Measurements from ENCODE around the gene DYNC1LI2.

DYNC1LI2 gene

GRCh38 chr16:66790130-66790733 lies 38.8 kb upstream of the DYNC1LI2 start:
- Histone ChIP-seq H3K4me1 (ENCODE audit: control insufficient read depth, low read length) (no peaks in the 10 kb centered on the region), H3K36me3 (ENCODE audit: control insufficient read depth, low read length) (no peaks in the 10 kb centered on the region), H3K79me2 (ENCODE audit: control insufficient read depth, low read length) (no peaks in the 10 kb centered on the region), H4K20me1 (ENCODE audit: control insufficient read depth, insufficient read depth, low read depth, low read length) (no peaks in the 10 kb centered on the region), H3K4me3 (ENCODE audit: low read length) (no peak overlapping the region), H3K27me3 (ENCODE audit: control insufficient read depth, low read length) (peaks cover 6% of the 10 kb centered on the region), H3K27ac (ENCODE audit: low read depth, low read length) (no peak overlapping the region), H3K9me3 (ENCODE audit: control insufficient read depth, insufficient read depth, low read length) (no peaks in the 10 kb centered on the region), H3F3A (ENCODE audit: control insufficient read depth, insufficient read depth) (no peaks in the 10 kb centered on the region), H3K9me2 (replicated peaks; ENCODE audit: control insufficient read depth, low read length) (no peaks in the 10 kb centered on the region), H3K4me2 (ENCODE audit: low read length) (no peak overlapping the region)
- no peak for TF ChIP-seq EZH2phosphoT487 (IDR thresholded peaks at IDR 0.05; ENCODE audit: borderline replicate concordance, low read length)
- no peak for TF ChIP-seq CTCF (IDR thresholded peaks at IDR 0.05; ENCODE audit: low read depth, low read length, poor library complexity, severe bottlenecking)

GRCh38 chr16:66787427-66787826 lies 36.0 kb upstream of the DYNC1LI2 start:
- H3K27me3 ChIP-seq (ENCODE audit: control insufficient read depth, low read length): peaks cover 6% of the 10 kb centered on the region
- no peak overlapping the region for H3K4me3 ChIP-seq (ENCODE audit: low read length)
- H4K20me1 ChIP-seq (ENCODE audit: control insufficient read depth, insufficient read depth, low read depth, low read length): no peaks in the 10 kb centered on the region
- H3K9me2 ChIP-seq (replicated peaks; ENCODE audit: control insufficient read depth, low read length): no peaks in the 10 kb centered on the region
- TF ChIP-seq CTCF (IDR thresholded peaks at IDR 0.05; ENCODE audit: low read depth, low read length, poor library complexity, severe bottlenecking) (no peak), EZH2phosphoT487 (IDR thresholded peaks at IDR 0.05; ENCODE audit: borderline replicate concordance, low read length) (no peak)
- no peaks in the 10 kb centered on the region for H3F3A ChIP-seq (ENCODE audit: control insufficient read depth, insufficient read depth)
- H3K27ac ChIP-seq (ENCODE audit: low read depth, low read length): no peak overlapping the region
- H3K4me2 ChIP-seq (ENCODE audit: low read length): no peak overlapping the region
- H3K4me1 ChIP-seq (ENCODE audit: control insufficient read depth, low read length): no peaks in the 10 kb centered on the region
- H3K36me3 ChIP-seq (ENCODE audit: control insufficient read depth, low read length): no peaks in the 10 kb centered on the region
- no peaks in the 10 kb centered on the region for H3K9me3 ChIP-seq (ENCODE audit: control insufficient read depth, insufficient read depth, low read length)
- no peaks in the 10 kb centered on the region for H3K79me2 ChIP-seq (ENCODE audit: control insufficient read depth, low read length)

- no peak overlapping the region for H3K4me2 ChIP-seq (ENCODE audit: low read length)
- TF ChIP-seq CTCF (IDR thresholded peaks at IDR 0.05; ENCODE audit: low read depth, low read length, poor library complexity, severe bottlenecking) (no peak), EZH2phosphoT487 (IDR thresholded peaks at IDR 0.05; ENCODE audit: borderline replicate concordance, low read length) (no peak)
Measured at GRCh38 chr16:66786551-66786950, 35.1 kb upstream of the DYNC1LI2 start.

More at GRCh38 chr16:66786551-66786950, 35.1 kb upstream of the DYNC1LI2 start:
- no peaks in the 10 kb centered on the region for H3F3A ChIP-seq (ENCODE audit: control insufficient read depth, insufficient read depth)
- no peaks in the 10 kb centered on the region for H3K9me3 ChIP-seq (ENCODE audit: control insufficient read depth, insufficient read depth, low read length)
- H3K9me2 ChIP-seq (replicated peaks; ENCODE audit: control insufficient read depth, low read length): no peaks in the 10 kb centered on the region
- H3K27ac ChIP-seq (ENCODE audit: low read depth, low read length): no peak overlapping the region
- no peak overlapping the region for H3K4me3 ChIP-seq (ENCODE audit: low read length)
- H3K36me3 ChIP-seq (ENCODE audit: control insufficient read depth, low read length): no peaks in the 10 kb centered on the region
- H4K20me1 ChIP-seq (ENCODE audit: control insufficient read depth, insufficient read depth, low read depth, low read length): no peaks in the 10 kb centered on the region
- peaks cover 4% of the 10 kb centered on the region; the same call in 1 of the 2 replicates for H3K27me3 ChIP-seq (ENCODE audit: control insufficient read depth, low read length)
- H3K79me2 ChIP-seq (ENCODE audit: control insufficient read depth, low read length): no peaks in the 10 kb centered on the region
- no peaks in the 10 kb centered on the region for H3K4me1 ChIP-seq (ENCODE audit: control insufficient read depth, low read length)
